HG03558 (cell line): Measurements from ENCODE around the gene LSP1.

ENCODE experiments used
- ATAC-seq: cut with Tn5 transposase; IDR thresholded peaks from one replicate; pipeline ENCODE4 v1.9.1; 2021; ENCODE audit warnings: moderate number of reproducible peaks; ENCODE audit not compliant: unreplicated experiment; ENCODE audit errors: extremely low read depth

The LSP1 gene

DNA sequence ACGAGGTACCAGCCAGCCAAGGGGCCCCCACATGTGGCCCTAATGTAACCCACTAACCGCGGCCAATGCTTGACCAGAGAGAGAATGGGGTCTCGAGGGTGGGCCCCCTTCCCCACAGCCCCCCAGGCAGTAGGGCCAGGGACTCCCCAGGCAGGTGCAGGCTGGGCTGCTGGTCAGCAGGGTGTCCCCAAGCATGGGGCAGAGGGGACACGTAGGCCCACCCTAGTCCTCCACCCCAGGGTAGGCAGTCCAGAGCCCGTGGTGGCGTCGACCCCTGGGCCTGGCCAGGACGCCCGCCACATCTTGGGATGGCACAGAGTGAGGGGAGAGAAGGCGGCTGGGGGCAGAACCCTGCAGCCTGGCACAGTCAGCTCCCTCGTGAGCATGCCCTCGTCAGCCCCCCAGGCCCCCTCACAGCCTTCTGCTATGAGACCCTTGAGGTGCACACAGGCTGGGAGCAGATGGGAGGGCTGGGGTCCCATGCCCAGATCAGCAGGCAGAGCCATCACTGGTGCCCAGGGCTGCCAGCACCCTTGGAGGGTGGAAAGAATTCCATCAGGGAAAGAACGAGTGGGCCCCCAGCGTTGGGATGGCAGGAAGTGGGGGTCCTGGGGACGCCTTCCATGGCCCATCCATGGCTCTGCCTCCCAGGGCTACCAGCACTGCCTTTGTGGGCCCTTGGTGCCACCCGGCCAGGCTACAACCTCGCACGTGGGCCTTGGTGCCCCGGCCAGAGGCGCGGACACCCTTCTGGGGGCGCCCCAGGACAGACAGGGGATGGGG lies 72.7 kb downstream of the LSP1 start:
- ATAC-seq: no peak

DNA sequence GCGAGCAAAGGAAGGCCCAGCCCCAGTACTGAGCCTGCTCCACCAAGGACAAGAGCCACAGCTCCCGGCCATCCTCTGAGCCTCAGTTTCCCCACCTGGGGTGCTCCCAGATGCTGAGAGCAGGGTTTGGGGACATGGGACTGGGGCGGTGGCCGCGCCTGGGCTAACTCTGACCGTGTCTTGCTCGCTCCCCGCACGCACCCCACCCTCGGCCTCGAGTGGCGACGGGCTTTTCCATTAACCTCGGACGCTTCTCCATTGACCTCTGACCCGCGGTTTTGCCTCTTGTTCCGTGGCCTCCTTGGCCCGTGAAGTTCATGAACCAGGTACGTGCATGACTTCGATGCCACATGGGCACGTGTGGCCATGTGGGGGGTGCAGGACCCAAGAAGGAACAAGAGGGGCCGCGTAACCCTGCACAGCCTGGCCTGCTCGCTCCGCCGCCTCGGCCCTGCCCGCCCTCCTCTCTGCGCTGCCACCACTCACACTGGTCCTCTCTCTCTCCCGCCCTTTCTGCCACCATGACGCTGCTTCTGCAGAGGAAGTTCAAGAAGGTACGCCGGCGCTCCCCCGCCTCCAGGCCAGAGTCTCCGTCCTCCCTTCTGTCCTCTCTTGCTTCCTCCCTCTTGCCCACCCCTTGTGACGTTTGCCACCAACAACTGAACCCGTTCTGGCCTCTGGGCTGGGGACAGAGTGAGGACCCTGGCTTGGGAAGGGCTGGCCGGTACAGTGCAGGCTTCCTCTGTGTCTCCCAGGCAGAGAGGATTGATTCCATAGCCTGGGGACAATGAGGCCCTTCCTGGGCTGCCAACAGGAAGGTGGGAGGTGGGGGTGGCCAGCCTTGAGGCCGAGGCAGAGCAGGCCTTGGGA lies 73.5 kb downstream of the LSP1 start:
- ATAC-seq: no peak

DNA sequence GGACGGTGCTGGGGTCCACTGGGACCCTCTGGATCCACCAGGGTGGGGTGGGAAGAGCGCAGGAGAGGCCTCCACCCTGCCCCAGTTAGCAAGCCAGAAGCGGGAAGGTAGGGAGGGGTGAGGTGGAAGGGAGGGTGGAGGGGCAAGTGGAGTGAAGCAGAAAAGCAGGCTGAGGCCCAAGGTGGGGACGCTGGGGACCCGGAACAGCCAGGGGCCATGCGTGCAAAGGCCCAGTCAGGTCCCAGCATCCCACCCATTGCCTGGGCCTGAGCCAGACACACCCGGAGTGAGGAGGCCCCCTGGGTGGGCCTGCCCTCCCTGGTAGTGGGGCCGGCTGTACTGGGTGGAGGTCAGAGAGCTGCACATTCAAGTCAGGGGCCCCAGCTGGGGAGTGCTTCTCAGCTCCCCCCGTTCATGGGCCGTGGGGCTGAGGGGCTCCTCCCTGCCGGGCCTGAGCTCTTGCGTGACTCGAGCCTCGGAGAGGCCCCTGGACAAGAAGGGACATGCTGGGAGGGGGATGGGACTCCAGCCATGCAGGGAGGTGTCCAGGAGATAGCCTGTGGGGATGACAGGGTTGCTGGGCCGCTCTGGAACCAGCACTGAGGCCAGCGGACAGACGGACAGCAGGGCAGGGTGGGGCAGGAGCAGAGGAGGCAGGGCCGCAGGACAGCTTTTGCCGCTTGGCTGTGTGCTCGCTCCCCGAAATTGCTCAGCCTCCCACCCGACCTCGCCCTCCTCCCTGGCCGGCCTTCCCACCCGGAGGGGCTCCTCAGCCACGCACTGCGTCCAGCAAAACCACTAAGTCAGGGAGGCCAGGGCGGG lies 74.4 kb downstream of the LSP1 start:
- ATAC-seq: no peak

DNA sequence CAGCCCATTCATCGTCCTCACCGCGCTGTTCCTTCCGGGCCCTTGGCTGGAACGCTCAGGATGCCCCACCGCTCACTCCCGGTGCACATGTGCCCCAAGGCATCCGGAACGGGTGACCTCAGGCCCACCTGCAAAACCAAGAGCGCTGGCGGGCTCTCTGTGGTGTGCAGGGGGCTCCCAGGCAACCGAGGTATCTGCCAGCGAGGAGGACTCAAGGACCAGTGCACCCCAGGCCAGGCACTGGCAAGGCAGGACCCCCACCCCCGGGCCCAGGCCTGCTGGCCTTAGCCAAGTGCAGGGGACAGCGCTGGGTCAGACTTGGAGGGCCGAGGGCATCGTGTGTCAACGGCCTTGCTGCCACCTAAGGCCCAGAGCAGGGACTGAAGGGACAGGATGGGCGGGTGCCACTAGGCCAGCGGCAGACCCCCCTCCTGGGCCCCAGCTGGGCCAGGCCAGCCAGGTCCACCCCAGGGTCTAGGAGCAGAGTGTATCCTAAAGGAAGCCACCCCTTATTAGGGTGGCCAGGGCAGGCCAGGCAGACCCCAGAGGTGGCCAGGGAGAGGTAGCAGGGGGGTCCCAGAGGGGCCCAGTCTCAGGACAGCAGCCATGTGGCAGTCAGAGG lies 75.1 kb downstream of the LSP1 start:
- no peak for ATAC-seq

DNA sequence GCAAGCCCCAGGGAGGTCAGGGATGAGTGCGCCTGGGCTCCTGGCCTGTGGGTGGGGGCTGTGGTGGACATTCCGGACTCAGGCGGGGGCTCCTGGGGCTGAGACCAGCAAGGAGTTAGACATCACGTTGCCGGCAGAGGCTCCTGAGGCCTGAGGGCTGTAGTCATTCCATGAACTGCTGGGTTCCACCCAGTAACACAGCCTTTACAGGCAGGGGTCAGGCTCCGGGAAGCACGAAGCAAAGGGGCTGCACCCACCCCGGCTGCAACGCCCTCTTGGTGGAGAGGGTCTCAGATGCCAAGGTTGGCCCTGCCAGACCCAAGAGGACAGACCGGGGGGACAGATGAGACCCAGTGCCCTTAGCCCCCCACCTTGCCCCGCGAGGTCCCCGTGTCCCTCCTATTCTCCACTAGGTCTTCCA lies 75.6 kb downstream of the LSP1 start:
- ATAC-seq: no peak

DNA sequence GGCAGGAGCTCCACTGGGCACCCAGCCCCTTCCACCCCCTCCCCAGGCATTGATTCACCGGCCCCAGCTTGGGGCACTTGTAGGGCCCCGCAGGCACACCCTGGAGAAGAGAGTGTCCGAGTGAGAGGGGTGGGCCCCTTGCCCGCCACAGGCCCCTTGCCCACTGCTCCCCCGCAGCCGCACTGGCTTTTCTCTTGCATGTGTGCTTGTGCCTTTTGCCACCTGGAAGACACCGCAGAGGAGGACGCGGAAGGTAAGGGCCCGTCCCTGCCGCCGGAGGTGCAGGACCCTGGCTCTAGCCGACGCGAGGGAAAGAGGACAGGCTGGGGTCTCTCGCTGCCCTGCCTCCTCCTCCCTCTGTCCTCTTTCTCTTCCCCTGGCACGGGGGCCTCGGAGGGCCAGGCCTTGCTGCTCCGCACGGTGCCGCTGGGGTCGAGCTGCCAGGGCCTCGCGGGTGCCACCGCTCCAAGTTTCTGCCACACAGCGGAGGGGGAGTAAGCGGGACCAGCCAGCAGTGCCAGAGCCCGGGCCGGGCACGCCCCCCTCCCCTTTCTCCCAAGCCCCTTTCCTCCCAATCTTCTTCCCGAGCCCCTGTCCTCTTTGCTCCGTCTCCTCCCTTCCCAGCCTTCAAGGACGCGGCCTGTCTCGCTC lies 76.1 kb downstream of the LSP1 start:
- no peak for ATAC-seq

DNA sequence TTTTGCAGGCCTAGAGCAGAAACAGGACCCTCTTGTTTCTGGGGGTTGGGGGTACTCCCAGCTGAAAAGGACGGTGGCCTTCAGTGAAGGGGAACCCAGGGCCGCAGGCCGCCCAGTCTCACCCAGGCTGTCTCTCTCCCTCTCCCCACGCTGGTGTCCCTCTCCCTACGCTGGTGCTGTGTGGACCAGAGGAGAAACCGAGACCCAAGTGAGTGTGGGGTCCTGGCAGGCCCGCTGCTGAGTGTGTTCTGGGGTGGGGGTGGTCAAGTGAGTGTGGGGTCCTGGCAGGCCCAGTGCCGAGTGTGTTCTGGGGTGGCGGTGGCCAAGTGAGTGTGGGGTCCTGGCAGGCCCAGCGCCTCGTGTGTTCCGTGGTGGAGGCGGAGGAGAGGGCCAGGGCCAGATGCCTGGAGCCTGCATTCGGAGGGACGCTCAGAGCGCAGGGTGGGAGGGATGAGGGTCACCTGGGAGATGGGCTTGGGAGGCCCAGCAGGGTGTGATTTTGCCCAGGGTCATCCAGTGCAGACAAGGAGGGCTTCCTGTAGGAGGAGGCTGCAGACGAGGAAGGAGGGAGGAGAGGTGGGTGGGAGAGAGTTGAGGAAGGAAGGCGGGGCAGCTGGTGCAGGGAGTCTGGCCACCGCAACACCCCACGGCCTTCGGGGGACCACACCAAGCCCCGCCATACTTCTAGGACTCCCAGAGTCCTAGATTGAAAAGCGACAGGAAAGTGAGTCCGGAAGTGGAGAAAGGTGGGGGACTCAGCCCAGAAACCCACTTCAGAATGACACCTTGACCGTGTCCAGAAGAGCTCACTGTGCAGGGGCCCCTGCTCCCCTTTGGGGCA lies 77.0 kb downstream of the LSP1 start:
- ATAC-seq: no peak

DNA sequence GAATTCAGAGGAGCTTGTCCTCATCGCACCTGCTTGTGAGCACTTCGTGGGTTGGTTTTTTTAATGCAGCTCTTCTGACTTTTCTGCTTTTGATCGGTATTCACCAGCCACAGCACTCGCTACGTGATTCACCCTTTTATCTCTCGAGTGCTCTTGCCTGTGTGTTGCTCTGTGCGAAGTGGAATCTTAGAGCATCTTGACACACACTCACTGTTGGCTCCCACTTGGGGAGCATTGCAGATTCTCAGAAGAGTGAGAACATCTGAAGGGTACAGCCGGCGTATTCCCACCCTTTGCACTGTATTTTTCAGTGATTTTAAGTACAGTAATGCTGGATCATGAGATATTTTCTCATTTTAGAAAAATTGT lies 77.6 kb downstream of the LSP1 start:
- ATAC-seq: no peak

DNA sequence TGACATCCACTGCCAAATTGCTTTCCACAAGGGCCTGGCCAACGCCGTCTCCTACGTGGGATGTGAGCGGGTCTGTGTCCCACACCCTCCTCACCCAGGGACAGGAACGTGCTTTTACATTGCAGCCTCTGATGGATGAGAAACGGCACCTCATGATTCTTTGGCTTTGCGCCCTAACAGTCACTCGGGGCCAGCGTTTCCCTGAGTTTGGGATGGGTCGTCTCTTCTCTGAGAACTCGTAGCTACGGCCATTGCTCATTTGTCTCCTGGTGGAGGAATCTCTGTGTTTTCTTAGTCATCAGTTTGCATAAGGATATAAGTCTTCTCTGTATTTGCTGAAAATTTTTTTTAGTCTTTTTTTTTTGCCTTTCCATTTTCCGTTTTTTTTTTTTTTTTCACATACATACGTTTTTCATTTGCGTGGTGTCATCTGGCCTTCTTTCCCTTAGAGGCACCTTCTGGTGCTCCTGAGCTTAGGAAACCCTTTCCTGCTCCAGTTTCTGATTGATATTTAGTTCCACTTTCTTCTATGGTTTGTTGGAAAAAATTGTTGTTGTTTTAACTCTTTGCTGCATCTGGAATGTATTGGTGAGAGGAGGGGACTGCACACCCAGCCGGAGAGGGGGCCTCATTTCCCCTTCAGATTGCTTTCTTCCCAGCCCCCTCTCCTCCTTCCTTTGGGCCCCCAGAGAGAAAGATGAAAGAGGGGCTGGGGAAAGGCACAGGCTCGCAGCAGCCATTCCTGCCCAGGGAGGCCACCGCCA lies 78.6 kb downstream of the LSP1 start:
- ATAC-seq: no peak

DNA sequence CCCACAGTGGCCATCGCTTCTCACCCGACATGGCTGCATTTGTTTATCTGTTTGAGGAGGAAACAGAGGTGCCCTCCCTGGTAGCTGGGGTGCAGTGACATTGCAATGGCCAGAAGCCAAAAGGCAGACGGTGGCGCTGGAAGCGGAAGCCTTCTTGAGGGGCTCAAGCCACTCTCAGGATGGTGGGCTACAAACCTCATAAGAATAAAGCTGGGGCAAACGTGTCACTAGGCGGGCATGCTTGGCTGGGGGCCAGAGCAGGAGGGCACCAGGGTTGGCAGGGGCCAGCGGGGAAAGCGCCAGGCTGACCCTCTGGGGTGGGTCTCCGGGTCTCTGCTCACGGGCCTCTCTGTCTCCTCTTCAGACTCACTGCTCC lies 79.2 kb downstream of the LSP1 start:
- no peak for ATAC-seq

DNA sequence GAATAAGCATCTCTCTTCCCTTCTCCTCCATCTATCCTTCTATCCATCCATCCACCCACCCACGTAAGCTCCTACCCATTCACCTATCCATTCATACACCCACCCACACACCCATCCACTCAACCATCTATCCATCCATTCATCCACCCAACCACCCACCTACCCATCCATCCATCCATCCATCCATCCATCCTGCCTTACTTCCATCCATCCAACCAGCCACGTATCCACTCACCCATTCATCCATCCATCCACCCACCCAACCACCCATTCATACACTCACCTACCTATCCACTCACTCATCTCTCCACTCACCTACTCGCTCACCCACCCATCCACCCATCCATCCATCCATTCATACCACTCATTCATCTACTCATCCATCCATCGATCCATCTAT lies 79.8 kb downstream of the LSP1 start:
- no peak for ATAC-seq

DNA sequence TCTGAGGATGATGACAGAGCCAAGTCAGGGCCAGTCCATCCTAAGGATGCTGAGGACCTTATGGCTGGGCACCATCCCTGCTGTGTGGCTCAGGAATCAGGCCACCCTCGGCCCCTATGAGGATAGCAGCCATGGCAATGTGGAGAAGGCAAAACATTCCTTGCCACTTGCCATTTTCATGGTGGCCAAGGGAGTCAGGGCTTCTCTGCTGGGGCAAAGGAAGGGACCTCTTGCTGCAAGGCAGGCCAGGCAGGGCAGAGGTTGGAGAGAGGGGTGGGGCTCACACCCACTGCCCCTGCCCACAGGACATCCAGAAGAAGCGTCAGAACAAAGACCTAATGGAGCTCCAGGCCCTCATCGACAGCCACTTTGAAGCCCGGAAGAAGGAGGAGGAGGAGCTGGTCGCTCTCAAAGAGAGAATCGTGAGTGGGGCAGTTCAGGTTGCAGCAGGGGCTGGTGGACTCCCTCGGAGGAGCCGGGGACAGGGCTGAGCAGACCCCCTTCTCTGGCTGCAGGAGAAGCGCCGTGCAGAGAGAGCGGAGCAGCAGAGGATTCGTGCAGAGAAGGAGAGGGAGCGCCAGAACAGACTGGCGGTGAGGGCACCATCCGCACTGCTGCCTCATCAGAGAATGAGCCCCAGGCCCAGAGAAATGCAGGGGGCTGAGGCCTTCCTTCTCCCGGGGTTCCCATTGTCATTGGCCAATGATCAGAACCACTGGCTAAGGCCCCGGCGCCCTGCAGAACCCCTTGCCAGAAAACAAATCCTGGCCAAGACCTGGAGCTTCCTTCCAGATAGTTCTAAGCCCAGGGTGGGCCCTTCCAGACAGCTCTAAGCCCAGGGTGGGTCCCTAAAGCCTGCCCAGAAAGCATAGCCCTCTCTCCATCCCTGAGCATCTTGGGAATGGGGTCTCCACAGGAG lies 80.8 kb downstream of the LSP1 start:
- ATAC-seq: no peak

DNA sequence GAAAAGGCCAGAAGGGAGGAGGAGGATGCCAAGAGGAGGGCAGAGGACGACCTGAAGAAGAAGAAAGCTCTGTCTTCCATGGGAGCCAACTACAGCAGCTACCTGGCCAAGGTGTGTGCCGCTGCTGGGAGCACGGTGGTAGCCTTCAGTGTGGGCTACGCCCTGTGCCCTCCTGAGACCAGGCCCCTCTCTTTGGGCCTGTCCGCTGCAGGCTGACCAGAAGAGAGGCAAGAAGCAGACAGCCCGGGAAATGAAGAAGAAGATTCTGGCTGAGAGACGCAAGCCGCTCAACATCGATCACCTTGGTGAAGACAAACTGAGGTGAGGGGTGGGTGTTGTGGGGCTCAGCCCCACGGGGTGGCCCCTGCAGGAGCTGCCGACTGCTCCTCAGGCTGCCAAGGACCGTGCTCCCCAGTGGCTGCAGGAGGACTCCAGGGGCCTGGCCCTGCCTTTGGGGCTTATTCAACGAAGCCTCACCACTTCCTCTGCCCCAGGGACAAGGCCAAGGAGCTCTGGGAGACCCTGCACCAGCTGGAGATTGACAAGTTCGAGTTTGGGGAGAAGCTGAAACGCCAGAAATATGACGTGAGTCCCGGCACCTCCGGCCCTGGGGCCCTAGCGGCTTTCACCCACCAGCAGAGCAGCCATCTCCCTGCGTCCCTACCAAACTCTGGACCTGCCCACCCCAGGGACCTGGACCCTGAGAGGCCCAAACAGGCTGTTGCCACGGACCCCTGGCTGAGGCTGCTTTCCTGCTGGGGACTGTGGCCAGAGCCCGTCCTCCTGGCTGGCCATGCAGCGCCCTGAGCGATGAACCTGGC lies 81.7 kb downstream of the LSP1 start:
- ATAC-seq: no peak

DNA sequence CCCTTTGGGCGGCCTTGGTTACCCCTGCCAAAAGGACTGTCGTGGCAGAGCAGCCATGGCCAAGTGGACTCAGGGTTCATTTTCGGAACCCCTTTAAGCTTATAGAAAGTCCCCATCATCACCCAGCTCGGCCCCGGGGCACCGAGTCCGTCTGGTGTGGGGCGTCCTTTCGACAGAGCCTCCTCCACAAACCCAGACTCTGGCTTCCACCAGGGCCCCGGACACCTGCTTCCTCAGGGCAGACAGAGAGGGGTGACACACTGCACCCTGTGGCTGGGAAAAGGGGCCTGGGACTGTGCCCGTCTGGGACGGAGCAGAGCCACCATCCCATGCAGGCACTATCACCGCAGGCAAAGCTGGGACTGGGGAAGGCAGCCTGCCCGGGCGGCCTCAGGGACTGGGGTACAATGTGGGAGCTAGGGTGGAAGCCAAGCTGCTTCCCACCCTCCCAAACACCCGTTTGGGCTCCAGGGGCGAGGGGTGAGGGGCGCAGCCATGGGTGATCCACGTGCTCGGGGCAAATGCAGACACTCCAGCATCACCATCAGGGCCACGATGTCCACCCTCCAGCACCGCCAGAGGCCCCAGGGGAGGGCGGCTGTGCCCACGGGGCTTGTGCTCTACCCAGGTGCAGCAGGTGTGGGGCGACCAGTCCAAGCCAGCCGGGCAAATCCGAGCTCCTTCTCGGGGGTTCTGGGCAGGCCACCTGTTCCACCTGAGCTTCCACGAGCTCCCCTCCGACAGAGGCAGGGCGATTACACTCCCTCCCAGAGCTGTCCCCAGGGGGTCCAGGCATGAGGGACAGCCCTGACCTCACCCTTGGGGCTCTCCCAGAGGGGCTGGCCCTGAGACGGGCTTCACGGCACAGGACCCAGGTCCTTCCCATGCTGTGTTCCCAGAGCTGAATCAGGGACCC lies 82.5 kb downstream of the LSP1 start:
- no peak for ATAC-seq

DNA sequence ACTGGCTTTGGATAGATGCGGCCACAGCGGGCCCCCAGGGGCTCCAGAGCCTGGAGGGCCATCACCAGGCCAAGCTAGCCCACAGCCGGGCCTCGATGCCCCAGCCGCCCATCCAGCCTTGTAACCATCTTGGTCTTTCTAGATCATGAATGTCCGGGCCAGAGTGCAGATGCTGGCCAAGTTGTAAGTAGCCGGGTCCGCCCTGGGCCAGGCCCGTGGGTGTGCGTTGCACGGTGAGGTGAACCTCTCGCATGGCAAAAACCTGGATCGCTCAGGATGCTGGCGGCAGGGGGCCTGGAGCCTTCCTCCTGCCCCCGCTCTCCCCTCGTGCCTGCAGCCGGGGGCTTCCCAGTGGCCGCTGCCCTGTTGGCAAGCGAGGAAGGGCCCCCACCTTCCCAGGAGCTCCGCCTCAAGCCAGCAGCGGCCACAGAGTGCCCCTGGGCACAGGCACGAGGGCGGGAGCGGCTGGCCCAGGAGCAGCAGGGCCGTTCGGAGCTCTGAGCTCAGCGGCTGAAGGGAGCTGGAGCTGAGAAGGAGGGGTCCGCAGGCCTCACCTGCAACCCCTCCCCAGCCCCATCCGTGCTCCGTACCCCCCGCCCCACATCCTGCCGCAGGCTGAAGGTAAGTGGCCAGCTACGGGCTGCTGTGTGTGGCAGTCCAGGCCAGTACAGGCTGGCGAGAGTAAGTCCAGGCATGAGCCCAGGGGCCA lies 83.3 kb downstream of the LSP1 start:
- ATAC-seq: no peak
